K562 (cell line): Measurements from ENCODE around the gene CSNK1A1. TPM values are rescaled to one million over a fixed set of nuclear protein-coding genes. Genes with fewer than 3 reads are reported as not detected.

Source experiments
- CBX3 ChIP-seq, 2 experiments: IDR thresholded peaks; 1 replicate in 1 of 2; 2 replicates in 1 of 2; pipeline ENCODE4 v1.6.1; 2012; ENCODE audit warnings: inconsistent platforms in 2 of 2, low read length in 2 of 2, borderline replicate concordance in 1 of 2, control low read depth in 1 of 2
- CTCFL ChIP-seq: IDR thresholded peaks from 2 replicates; pipeline ENCODE4 v1.6.1; 2011; ENCODE audit warnings: borderline replicate concordance, low read depth, mild to moderate bottlenecking, moderate library complexity, low read length; ENCODE audit not compliant: insufficient read depth, poor library complexity, severe bottlenecking
- ELF2 ChIP-seq: fragments of 250-450 bp; sonication (Bioruptor Pico); IDR thresholded peaks from 2 replicates; pipeline ENCODE4 v1.5.0; 2021; ENCODE audit warnings: mild to moderate bottlenecking
- ELF4 ChIP-seq: fragments of 450-650 bp; formaldehyde crosslinking; IDR thresholded peaks from 2 replicates; pipeline ENCODE4 v1.4.0; 2022; ENCODE audit warnings: missing genetic modification characterization
- HDAC3 ChIP-seq: fragments of 450-650 bp; IDR thresholded peaks from 2 replicates; pipeline ENCODE4 v1.6.1; 2018; ENCODE audit warnings: borderline replicate concordance, mild to moderate bottlenecking, moderate library complexity; ENCODE audit not compliant: partially characterized antibody
- MTA3 ChIP-seq: fragments of 450-650 bp; formaldehyde crosslinking; IDR thresholded peaks from 2 replicates; pipeline ENCODE4 v1.6.1; 2017; ENCODE audit warnings: mild to moderate bottlenecking, borderline replicate concordance
- NCOA2 ChIP-seq, 2 experiments: fragments of 450-650 bp; IDR thresholded peaks; 2 replicates each; pipeline ENCODE4 v1.6.1; 2018; ENCODE audit warnings: mild to moderate bottlenecking in 2 of 2, moderate library complexity in 1 of 2; ENCODE audit not compliant: partially characterized antibody in 2 of 2
- NCOA4 ChIP-seq: fragments of 450-650 bp; IDR thresholded peaks from 2 replicates; pipeline ENCODE4 v1.6.1; 2018; ENCODE audit warnings: mild to moderate bottlenecking; ENCODE audit not compliant: partially characterized antibody
- POLR3G ChIP-seq: IDR thresholded peaks from 2 replicates; pipeline ENCODE4 v1.6.1; 2011; ENCODE audit not compliant: insufficient read length, insufficient replicate concordance; ENCODE audit errors: extremely low read depth
- RBM25 ChIP-seq: fragments of 200-400 bp; formaldehyde crosslinking; IDR thresholded peaks from 2 replicates; pipeline ENCODE4 v1.6.1; 2018; ENCODE audit warnings: low read length, low read depth, moderate library complexity; ENCODE audit not compliant: severe bottlenecking
- SMARCA4 ChIP-seq: fragments of 450-650 bp; IDR thresholded peaks from 2 replicates; pipeline ENCODE4 v1.6.1; 2016
- SREBF1 ChIP-seq: fragments of 150-350 bp; IDR thresholded peaks from 2 replicates; pipeline ENCODE4 v1.6.1; 2014; ENCODE audit warnings: antibody characterized with exemption, low read depth, low read length, borderline replicate concordance
- STAG1 ChIP-seq: sonication (generic); formaldehyde crosslinking; IDR thresholded peaks from 2 replicates; pipeline ENCODE4 v1.5.0; 2020; ENCODE audit warnings: missing genetic modification reagents, borderline replicate concordance
- TBP ChIP-seq: optimal IDR thresholded peaks from 2 replicates; pipeline ENCODE3; 2011; ENCODE audit warnings: low read depth, low read length, improper control_type of control experiment
- TCFL5 ChIP-seq: fragments of 250-450 bp; sonication (Bioruptor Pico); conservative IDR thresholded peaks from 2 replicates; pipeline ENCODE4 v1.6.1; 2021; ENCODE audit warnings: mild to moderate bottlenecking, moderate library complexity, matching md5 sums
- TEAD2 ChIP-seq: fragments of 450-650 bp; IDR thresholded peaks from 2 replicates; pipeline ENCODE4 v1.6.1; 2016; ENCODE audit warnings: missing genetic modification characterization, control low read depth, missing compliant biosample characterization
- XRCC4 ChIP-seq: IDR thresholded peaks from one replicate; pipeline ENCODE4 v1.6.1; 2011; ENCODE audit not compliant: insufficient read depth, insufficient read length; ENCODE audit errors: extremely low read depth
- ZBTB26 ChIP-seq: fragments of 450-650 bp; formaldehyde crosslinking; IDR thresholded peaks from 2 replicates; pipeline ENCODE4 v1.4.0; 2022; ENCODE audit warnings: missing genetic modification characterization
- ZNF124 ChIP-seq: sonication (generic); formaldehyde crosslinking; IDR thresholded peaks from 2 replicates; pipeline ENCODE4 v1.8.1; 2022; ENCODE audit warnings: missing genetic modification reagents
- ZNF175 ChIP-seq: fragments of 200-800 bp; sonication (Bioruptor generic); IDR thresholded peaks from 2 replicates; pipeline ENCODE4 v1.6.1; 2016; ENCODE audit warnings: low read depth, mild to moderate bottlenecking, missing genetic modification characterization, missing compliant biosample characterization
- ZNF239 ChIP-seq: fragments of 250-450 bp; sonication (Bioruptor Pico); IDR thresholded peaks from 2 replicates; pipeline ENCODE4 v1.4.0; 2020; ENCODE audit warnings: mild to moderate bottlenecking
- ZNF668 ChIP-seq: fragments of 250-450 bp; sonication (Bioruptor Pico); IDR thresholded peaks from 2 replicates; pipeline ENCODE4 v1.8.0; 2022; ENCODE audit warnings: mild to moderate bottlenecking, inconsistent platforms
- polyA plus RNA-seq, 8 experiments: library from polyadenylated mRNA; depleted of rRNA in 4 of 8; stranded (reverse) in 5 of 8; unstranded in 3 of 8; fragments of >200 nt; fragmentation: Nextera tagmentation in 2 of 8; fragmentation: Illumina TruSeq in 1 of 8; extraction: Ambion mirVana in 2 of 8; extraction: Trizol in 1 of 8; gene quantifications; 2 replicates each; pipeline versions ENCODE4 v1.2.1 to v1.2.3, GENCODE V29; 2011 to 2014; ENCODE audit warnings: inconsistent platforms in 1 of 8, missing spikeins in 1 of 8
- total RNA-seq, 7 experiments: library from RNA; depleted of rRNA in 6 of 7; stranded (reverse); fragments of >200 nt in 6 of 7; fragmentation: Illumina TruSeq in 2 of 7; extraction: Trizol in 2 of 7; gene quantifications; 2 replicates each; pipeline versions ENCODE4 v1.2.1 to v1.2.3, GENCODE V29; 2011 to 2021; ENCODE audit warnings: low replicate concordance in 1 of 7
- TF ChIP-seq, protein P1 (sequence below): fragments of 250-450 bp; sonication (Bioruptor Pico); IDR thresholded peaks from 2 replicates; pipeline ENCODE4 v1.4.0; 2020; ENCODE audit warnings: mild to moderate bottlenecking, moderate library complexity

The CSNK1A1 gene
- total and polyA plus RNA-seq, 9 of the 15 experiments (the other 6 are each of a cell fraction or from before 2014, with no cell fraction given) = 49.1 to 196 (median 154) TPM

GRCh38 chr5:149445739-149446369 is 105.4 kb downstream of the CSNK1A1 start (continued):
- TF ChIP-seq RBM25 (no peak), ZNF124 (CRISPR knock-in tag) (no peak), SMARCA4 (peak; percentile 89), MTA3 (0 out of 2 replicates have a peak, but pooled peaks have one; percentile 44), TBP (peak; percentile 55), ZBTB26 (CRISPR knock-in tag) (no peak), CTCFL (no peak), ZNF239 (CRISPR knock-in tag) (no peak), NCOA2 (IDR thresholded peaks at IDR 0.05; ENCODE audit: partially characterized antibody in 2 of 2) (no peak), ELF2 (CRISPR knock-in tag) (no peak), ZNF175 (CRISPR knock-in tag) (peak; percentile 65), POLR3G (no peak), XRCC4 (no peak), TCFL5 (no peak), ZNF668 (CRISPR knock-in tag) (no peak), ELF4 (CRISPR knock-in tag) (no peak), NCOA4 (no peak), STAG1 (CRISPR knock-in tag) (no peak), CBX3 (IDR thresholded peaks at IDR 0.05; ENCODE audit: borderline replicate concordance in 1 of 2, low read length in 2 of 2) (peak in 1 of 2 experiments; percentile 30; a peak in 1 of 3 replicates), TEAD2 (tag) (peak; percentile 56), HDAC3 (no peak), SREBF1 (no peak)
- TF ChIP-seq, protein P1, sequence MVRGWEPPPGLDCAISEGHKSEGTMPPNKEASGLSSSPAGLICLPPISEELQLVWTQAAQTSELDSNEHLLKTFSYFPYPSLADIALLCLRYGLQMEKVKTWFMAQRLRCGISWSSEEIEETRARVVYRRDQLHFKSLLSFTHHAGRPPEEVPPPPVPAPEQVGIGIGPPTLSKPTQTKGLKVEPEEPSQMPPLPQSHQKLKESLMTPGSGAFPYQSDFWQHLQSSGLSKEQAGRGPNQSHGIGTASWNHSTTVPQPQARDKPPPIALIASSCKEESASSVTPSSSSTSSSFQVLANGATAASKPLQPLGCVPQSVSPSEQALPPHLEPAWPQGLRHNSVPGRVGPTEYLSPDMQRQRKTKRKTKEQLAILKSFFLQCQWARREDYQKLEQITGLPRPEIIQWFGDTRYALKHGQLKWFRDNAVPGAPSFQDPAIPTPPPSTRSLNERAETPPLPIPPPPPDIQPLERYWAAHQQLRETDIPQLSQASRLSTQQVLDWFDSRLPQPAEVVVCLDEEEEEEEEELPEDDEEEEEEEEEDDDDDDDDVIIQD = no peak
